GM23248 (cell line): ENCODE results near the gene TRIM52. TPM values are rescaled to one million over a fixed set of nuclear protein-coding genes. Genes with fewer than 3 reads are reported as not detected.
A peak's percentile ranks its signal among the peaks of the same experiment; 100 is the strongest.

Experiments used
- DNase-seq: peaks from one replicate; pipeline ENCODE4 v3.0.0-alpha.2; 2015
- H2AFZ ChIP-seq: fragments of 200-600 bp; sonication (generic); 2 replicates; pipeline ENCODE4 v1.6.1; 2016; ENCODE audit warnings: antibody characterized with exemption
- H3F3A ChIP-seq: fragments of 200-600 bp; sonication (generic); 2 replicates; pipeline ENCODE4 v1.6.1; 2016; ENCODE audit warnings: mild to moderate bottlenecking, antibody characterized with exemption, mixed run types; ENCODE audit not compliant: insufficient read depth
- H3K27ac ChIP-seq: fragments of 200-600 bp; sonication (generic); 2 replicates; pipeline ENCODE4 v1.5.1; 2016; ENCODE audit warnings: mild to moderate bottlenecking
- H3K27me3 ChIP-seq: fragments of 200-600 bp; sonication (generic); replicated peaks from 2 replicates; pipeline ENCODE4 v1.6.1; 2016; ENCODE audit warnings: mild to moderate bottlenecking; ENCODE audit not compliant: insufficient read depth
- H3K36me3 ChIP-seq: fragments of 200-600 bp; sonication (generic); 2 replicates; pipeline ENCODE4 v1.6.1; 2016; ENCODE audit warnings: low read depth, mild to moderate bottlenecking
- H3K4me1 ChIP-seq: fragments of 200-600 bp; sonication (generic); 2 replicates; pipeline ENCODE4 v1.6.1; 2016; ENCODE audit warnings: mild to moderate bottlenecking; ENCODE audit not compliant: insufficient read depth
- H3K4me2 ChIP-seq: fragments of 200-600 bp; sonication (generic); one replicate; pipeline ENCODE4 v1.6.1; 2016; ENCODE audit warnings: mild to moderate bottlenecking; ENCODE audit not compliant: unreplicated experiment
- H3K4me3 ChIP-seq: fragments of 200-600 bp; sonication (generic); 2 replicates; pipeline ENCODE4 v1.5.1; 2016; ENCODE audit warnings: mild to moderate bottlenecking
- H3K79me2 ChIP-seq: fragments of 200-600 bp; sonication (generic); 2 replicates; pipeline ENCODE4 v1.6.1; 2016; ENCODE audit warnings: mild to moderate bottlenecking; ENCODE audit not compliant: insufficient read depth
- H3K9ac ChIP-seq: fragments of 200-600 bp; sonication (generic); 2 replicates; pipeline ENCODE4 v1.6.1; 2016; ENCODE audit warnings: mild to moderate bottlenecking
- H3K9me2 ChIP-seq: fragments of 200-600 bp; sonication (generic); 2 replicates; pipeline ENCODE4 v1.6.1; 2016; ENCODE audit warnings: mixed run types, mild to moderate bottlenecking, moderate library complexity; ENCODE audit not compliant: insufficient read depth
- H3K9me3 ChIP-seq: fragments of 200-600 bp; sonication (generic); one replicate; pipeline ENCODE4 v1.6.1; 2017; ENCODE audit warnings: low read depth
- H4K20me1 ChIP-seq: fragments of 200-600 bp; sonication (generic); 2 replicates; pipeline ENCODE4 v1.6.0; 2016; ENCODE audit not compliant: insufficient read depth
- EZH2 ChIP-seq: fragments of 200-600 bp; sonication (generic); IDR thresholded peaks from 2 replicates; pipeline ENCODE4 v1.6.1; 2018; ENCODE audit warnings: antibody characterized with exemption, mild to moderate bottlenecking; ENCODE audit not compliant: insufficient read depth, poor library complexity, severe bottlenecking
- EZH2phosphoT487 ChIP-seq: fragments of 200-600 bp; sonication (generic); IDR thresholded peaks from 2 replicates; pipeline ENCODE4 v1.6.1; 2018; ENCODE audit warnings: antibody characterized with exemption, moderate library complexity, mild to moderate bottlenecking, low read depth; ENCODE audit not compliant: insufficient read depth
- WGBS, 2 experiments: methylation state at CpG; one replicate each; pipeline ENCODE4 v1.1.6; 2015 to 2017; ENCODE audit warnings: low lambda C conversion rate in 2 of 2, low coverage in 1 of 2; ENCODE audit errors: missing lambda C conversion rate in 2 of 2; 5-methylcytosine and 5-hydroxymethylcytosine counted together
- in situ Hi-C: fragments of 300-500 bp; cut with MboI; formaldehyde crosslinking; loops from 2 replicates; pipeline ENCODE4 v1.15.0; 2020
- microRNA-seq: library from miRNA; unstranded; fragments of <30 nt; microRNA quantifications from one replicate; pipeline ENCODE4, GENCODE V29; 2016; ENCODE audit warnings: borderline number of aligned reads
- polyA plus RNA-seq: library from polyadenylated mRNA; unstranded; fragments of >200 nt; fragmentation: Nextera tagmentation; extraction: Ambion mirVana; gene quantifications from 2 replicates; pipeline ENCODE4 v1.2.1, GENCODE V29; 2016
- small RNA-seq: library from RNA; depleted of rRNA; stranded (forward); fragments of <200 nt; gene quantifications from one replicate; pipeline ENCODE3, GENCODE V24; 2014; ENCODE audit warnings: low read depth, low replicate concordance
- total RNA-seq: library from RNA; depleted of rRNA; stranded (reverse); fragments of >200 nt; shearing (Covaris generic); gene quantifications from 2 replicates; pipeline ENCODE4 v1.2.3, GENCODE V29; 2014; rRNA removed

TRIM52 gene
- total and polyA plus RNA-seq, 2 experiments from 2014 or later = 4.1 to 6.6 TPM

DNA sequence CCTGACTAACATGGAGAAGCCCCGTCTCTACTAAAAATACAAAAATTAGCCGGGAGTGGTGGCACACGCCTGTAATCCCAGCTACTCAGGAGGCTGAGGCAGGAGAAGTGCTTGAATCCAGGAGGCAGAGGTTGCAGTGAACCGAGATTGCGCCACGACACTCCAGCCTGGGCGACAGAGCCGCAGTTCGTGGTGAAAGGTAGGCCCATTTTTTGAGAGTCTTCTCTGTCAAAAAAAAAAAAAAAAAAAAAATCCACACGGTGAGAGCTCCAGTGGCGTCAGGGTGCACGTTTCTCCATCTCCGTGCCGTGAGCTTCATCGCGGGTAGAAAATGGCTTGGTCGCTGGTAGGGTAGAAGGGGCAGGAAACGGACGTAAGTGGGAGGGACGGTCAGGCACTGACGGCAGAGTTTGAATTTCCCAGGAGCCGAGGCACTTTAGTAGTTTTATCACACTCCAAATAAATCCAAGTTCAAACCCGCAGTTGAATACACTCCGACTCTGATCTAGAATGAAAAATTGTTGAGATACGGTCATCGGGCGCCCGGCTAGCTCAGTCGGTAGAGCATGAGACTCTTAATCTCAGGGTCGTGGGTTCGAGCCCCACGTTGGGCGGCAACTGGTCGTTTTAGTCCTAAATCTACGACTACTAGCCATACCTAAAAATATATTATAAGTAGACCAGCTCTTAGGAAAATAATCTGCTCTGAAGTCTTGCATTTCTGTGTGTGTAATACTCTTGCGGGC lies 53.6 kb downstream of the TRIM52 start:
- no peaks in the 10 kb centered on the region for H4K20me1 ChIP-seq
- H3K79me2 ChIP-seq = no peaks in the 10 kb centered on the region
- H3K27ac ChIP-seq = peak overlapping the region; percentile 85
- H3K36me3 ChIP-seq = no peaks in the 10 kb centered on the region
- no peaks in the 10 kb centered on the region for H3K4me1 ChIP-seq
- 1% methylated on average over 36 of the region's 36 CpGs for WGBS, 2 experiments
- peaks cover 22% of the 10 kb centered on the region for H3F3A ChIP-seq
- DNase-seq = peak; percentile 91
- H3K9me3 ChIP-seq = no peaks in the 10 kb centered on the region
- H3K4me3 ChIP-seq = peak overlapping the region; percentile 77
- in situ Hi-C loops = no loop called here
- H3K9me2 ChIP-seq = no peaks in the 10 kb centered on the region
- H2AFZ ChIP-seq = peak overlapping the region; percentile 79
- TF ChIP-seq EZH2 (no peak), EZH2phosphoT487 (no peak)
- peak overlapping the region; percentile 76 for H3K4me2 ChIP-seq
- no peaks in the 10 kb centered on the region for H3K27me3 ChIP-seq
- H3K9ac ChIP-seq = peak overlapping the region; percentile 82

DNA sequence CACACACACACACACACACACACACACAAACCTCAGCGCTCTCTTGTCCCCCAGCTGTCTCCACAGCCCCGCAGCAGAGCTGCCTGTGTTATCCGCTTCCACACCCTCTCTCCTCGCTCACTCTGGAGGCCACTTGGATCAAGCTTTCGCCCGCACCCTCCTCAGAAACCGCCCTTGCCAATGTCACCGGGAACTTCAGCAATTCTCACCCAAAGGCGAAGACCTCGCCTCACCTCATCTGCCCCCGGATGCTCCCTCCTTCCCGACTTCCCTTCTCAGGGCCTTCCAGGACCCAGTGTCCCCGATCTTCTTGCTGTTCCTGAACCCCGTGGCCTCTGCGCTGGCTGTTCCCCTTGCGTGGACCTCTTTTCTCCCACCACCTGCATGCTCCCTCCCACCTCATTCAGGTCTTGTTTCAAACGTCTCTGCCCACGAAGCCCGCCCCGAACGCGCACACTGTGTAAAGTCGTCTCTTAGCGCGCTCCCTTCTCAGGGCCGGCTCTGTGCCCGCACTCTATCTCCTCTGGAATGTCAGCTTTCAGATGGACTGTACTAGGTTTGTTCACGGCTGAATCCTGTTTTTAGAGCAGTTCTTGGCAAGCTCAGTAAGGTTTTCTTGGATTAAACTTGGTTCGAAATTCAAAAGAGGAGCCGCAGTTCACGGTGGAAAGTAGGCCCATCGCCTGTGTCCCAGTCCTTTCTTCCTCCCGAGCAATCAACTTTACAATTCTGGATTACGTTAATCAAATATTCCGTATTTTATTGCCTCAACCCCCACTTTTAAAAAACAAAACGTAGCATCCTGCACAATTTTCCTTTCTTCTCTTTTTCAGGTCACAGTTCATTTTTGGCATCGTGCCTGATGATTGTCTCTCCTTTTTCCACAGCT lies 54.9 kb downstream of the TRIM52 start:
- Histone ChIP-seq H2AFZ (peak overlapping the region; percentile 78), H3K79me2 (no peaks in the 10 kb centered on the region), H3K4me2 (peak overlapping the region; percentile 92), H3K4me3 (peak overlapping the region; percentile 77), H3K27me3 (no peaks in the 10 kb centered on the region), H3K9me3 (no peaks in the 10 kb centered on the region), H3K27ac (no peak overlapping the region), H3K9me2 (no peaks in the 10 kb centered on the region), H3K36me3 (no peaks in the 10 kb centered on the region), H3F3A (peaks cover 22% of the 10 kb centered on the region), H4K20me1 (no peaks in the 10 kb centered on the region), H3K4me1 (no peaks in the 10 kb centered on the region), H3K9ac (no peak overlapping the region)
- 64 to 67% methylated on average over 37 of the region's 37 CpGs for WGBS, 2 experiments
- TF ChIP-seq EZH2phosphoT487 = no peak
- no peak for TF ChIP-seq EZH2
- in situ Hi-C loops = no loop called here
- no peak for DNase-seq

Small RNAs within 50 kb of the gene (microRNA-seq; reads per million reads assigned to microRNA genes)
- 2.6 reads per million for gene MIR4638

Small RNAs within 50 kb of the gene (small RNA-seq; reads per million reads assigned to genes)
- gene MIR4638 = not detected
- gene RNU6-705P = not detected
- not detected for gene SNORD95
- gene SNORD96A = not detected

Other genes starting within 250 kb of the TRIM52 start
- not detected in 2 replicates for gene BTNL9, start 220.9 kb downstream of the TRIM52 start, total RNA-seq
- not detected in 2 replicates for gene BTNL9, start 220.9 kb downstream of the TRIM52 start, polyA plus RNA-seq
- gene OR2V1, start 130.0 kb downstream of the TRIM52 start, total RNA-seq = not detected in 2 replicates
- not detected in 2 replicates for gene OR2V1, start 130.0 kb downstream of the TRIM52 start, polyA plus RNA-seq
- not detected in 2 replicates for gene OR2V2, start 113.6 kb downstream of the TRIM52 start, total RNA-seq
- not detected in 2 replicates for gene OR2V2, start 113.6 kb downstream of the TRIM52 start, polyA plus RNA-seq
- 1.4 and 6.8 TPM in 2 replicates for gene TRIM7, start 55.9 kb downstream of the TRIM52 start, total RNA-seq
- gene TRIM7, start 55.9 kb downstream of the TRIM52 start, polyA plus RNA-seq = 2.5 and 3.1 TPM in 2 replicates
- gene TRIM41, start 37.9 kb downstream of the TRIM52 start, total RNA-seq = 17.5 and 18.6 TPM in 2 replicates
- 3.8 and 4.3 TPM in 2 replicates for gene TRIM41, start 37.9 kb downstream of the TRIM52 start, polyA plus RNA-seq
- 2,598 and 3,224 TPM in 2 replicates for gene RACK1, start 17.2 kb downstream of the TRIM52 start, total RNA-seq
- 837 and 864 TPM in 2 replicates for gene RACK1, start 17.2 kb downstream of the TRIM52 start, polyA plus RNA-seq
- not detected in 2 replicates for gene OR4F3, start 106.1 kb upstream of the TRIM52 start, total RNA-seq
- not detected in 2 replicates for gene OR4F3, start 106.1 kb upstream of the TRIM52 start, polyA plus RNA-seq